HG03571 (cell line): Measurements from ENCODE around the gene USP10.

Experiments
- ATAC-seq: cut with Tn5 transposase; IDR thresholded peaks from one replicate; pipeline ENCODE4 v1.9.1; 2021; ENCODE audit not compliant: unreplicated experiment

The USP10 gene

DNA sequence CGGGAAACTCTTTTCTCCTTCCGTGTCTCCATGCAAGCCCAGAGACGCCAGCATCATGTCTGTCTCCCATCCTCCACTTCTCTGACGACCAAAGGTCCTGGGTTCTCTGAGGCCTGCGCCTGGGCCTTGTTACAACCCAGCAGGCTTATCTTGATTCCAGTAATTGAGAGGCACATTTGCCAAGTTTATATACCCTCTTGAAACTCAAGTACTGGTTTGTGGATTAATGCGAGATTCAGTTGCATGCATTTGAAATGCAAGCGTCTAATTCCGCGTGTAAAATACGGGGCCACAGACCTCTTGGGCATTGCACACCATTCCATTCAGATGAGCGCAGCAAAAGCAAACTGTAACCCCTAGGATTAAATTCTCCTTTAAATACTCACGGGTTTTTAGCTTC lies 91.3 kb downstream of the USP10 start:
- no peak for ATAC-seq

DNA sequence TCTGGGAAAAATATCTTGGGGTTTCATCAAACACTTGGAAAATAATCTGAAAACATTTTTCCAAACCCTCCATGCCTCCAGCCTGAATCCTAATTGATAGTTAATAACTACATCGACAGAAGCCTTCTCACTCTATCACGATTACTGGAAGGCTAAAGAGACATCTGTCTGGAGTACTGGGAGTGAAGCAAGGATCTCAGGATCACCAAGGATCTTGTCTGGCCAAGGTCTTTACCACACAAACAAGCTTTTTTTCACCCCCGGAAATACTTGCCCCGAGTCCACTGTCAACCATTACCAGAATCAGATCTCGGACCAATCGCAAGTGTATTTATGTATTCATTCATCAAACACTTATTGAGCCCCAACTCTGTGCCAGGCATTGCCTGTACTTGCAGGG lies 91.7 kb downstream of the USP10 start:
- ATAC-seq, result no peak

DNA sequence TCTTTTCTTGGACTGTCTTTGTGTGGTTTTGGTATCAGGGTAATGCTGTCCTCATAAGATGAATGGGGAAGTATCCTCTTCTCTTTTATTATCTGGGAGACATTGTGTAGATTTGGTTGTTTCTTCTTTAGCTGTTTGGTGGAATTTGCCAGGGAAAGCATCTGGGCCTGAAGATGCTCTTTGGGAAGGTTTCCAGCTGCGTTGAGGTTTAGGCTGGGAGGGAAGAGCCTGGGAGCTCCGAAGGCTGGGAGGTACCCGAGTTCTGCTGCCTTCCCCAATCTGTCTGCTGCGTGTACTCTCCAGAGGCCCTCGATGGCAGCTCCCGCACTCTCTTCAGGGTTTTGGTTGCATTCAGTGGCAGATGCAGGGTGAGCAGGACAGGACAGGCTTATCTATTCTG lies 94.4 kb downstream of the USP10 start:
- ATAC-seq, result no peak

DNA sequence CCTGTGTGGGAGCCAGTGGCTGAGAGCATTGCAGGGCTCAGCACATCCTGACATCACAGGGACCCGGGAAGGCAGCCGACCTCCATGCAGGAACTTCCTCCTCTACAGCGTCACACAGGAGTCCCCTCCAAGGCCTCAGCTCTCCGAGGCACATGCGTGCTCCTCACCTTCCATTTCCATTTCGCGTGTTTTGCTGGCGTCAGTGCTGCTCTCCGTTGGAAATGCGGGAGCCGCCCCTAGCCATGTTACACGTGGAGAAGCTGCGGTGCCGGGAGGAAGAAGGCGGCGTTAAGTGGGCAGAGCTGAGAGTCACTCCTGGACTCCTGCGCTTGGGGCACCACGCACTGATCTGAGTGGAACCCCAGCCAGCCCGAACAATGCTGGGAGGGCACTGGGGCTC lies 94.8 kb downstream of the USP10 start:
- ATAC-seq, result no peak

DNA sequence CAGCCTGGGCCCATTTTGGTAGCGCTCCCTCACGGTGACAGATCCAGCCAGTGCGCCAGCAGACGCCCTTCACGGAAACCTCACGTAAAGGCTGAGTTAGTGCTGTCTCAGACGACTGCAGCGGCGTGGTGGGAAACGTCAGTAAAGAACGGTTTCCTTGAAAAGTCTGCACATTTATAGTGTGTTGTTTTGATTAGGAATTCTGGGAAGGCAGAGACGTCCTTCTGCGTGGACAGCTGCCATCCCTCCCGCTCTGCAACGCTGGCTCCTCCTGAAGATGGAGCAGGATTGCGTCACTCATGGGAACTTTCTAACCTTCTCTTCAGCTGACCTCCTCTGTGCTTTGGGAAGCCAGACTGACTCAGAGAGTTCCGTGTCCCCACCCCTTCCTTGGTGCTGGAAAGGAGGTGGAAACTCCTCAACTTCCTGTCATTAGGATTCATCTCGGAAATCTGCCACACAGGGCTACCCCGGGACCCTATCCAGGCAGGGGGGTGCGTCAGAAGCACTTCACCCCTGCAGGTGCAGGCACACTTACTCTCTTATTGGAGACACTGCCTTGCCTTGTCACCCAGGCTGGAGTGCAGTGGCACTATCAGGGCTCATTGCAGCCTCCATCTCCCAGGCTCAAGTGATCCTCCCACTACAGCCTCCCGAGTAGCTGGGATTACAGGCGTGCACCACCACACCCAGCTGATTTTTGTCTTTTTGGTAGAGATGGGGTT lies 95.7 kb downstream of the USP10 start:
- no peak for ATAC-seq

DNA sequence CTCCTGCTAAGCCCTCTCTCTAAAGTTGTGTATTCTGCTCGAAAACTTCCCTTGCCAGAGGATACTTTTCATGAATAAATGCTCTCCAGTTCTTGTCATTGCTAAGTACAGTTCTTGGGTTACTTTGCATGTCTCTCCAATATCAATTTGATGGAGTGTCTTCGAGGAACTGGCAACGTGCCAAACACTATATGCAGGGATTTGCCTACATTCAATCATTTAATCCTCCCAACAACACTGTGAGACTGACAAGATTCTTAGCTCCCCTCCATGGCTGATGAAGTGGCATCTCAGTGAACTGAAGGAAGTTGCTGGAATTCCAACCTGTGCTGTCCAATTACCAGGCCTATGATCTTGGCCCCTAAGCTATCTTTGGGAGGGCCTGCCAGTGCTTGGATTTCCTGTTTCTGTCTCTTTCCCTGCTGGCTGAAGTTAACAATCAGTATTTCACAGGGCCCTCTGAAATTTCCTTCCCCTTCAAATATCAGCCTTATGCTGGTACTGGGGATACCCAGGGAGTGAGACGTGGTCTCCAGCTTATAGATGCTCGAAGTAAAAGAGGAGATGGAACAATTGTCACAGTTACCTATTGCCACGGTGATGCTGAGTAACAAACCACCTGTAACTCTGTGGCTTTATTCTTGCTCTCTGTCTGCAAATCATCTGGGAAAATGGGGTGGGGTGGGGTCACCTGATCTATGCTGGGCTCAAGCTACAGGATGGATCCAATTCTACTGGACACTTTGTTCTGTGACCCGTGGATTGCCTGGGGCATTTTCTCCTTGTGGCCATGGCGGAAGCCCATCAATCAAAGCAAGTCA lies 100.6 kb downstream of the USP10 start:
- no peak for ATAC-seq

DNA sequence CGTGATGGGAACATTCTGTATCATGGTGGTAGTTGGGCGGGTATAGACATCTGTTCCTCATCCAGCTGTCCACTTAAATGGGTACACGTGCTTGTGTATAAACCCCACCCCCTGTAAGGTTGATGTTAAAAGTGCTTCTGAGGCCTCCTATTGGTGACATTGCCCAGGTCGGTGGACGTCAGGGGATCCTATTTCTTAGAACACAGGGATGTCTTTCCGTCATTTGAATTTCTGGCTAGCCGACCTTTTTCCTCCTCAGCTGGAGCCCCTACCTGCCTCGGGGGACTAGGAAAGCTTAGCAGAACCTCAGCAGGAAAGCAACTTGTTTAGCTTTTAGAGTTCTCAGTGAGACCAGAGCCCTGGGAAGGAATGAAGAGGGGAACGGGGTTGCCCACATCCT lies 103.3 kb downstream of the USP10 start:
- no peak for ATAC-seq

DNA sequence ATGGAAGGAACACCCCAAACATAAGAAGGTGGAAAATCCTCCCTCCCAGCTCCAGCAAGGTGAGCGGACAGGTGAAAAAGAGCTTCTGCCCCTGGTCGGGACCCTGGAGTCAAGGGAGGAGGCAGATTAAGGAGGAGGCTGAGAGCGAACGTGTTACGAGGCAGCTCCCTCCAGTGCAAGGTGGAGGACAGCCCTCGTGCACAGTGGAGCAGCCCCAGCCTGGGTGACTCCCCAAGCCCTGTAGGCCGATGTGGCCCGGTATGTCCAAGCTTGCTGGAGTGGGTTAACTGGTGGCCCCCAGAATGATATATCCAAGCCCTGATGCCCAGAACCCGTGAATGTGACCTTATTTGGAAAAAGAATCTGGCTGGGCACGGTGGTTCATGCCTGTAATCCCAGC lies 104.5 kb downstream of the USP10 start:
- no peak for ATAC-seq

DNA sequence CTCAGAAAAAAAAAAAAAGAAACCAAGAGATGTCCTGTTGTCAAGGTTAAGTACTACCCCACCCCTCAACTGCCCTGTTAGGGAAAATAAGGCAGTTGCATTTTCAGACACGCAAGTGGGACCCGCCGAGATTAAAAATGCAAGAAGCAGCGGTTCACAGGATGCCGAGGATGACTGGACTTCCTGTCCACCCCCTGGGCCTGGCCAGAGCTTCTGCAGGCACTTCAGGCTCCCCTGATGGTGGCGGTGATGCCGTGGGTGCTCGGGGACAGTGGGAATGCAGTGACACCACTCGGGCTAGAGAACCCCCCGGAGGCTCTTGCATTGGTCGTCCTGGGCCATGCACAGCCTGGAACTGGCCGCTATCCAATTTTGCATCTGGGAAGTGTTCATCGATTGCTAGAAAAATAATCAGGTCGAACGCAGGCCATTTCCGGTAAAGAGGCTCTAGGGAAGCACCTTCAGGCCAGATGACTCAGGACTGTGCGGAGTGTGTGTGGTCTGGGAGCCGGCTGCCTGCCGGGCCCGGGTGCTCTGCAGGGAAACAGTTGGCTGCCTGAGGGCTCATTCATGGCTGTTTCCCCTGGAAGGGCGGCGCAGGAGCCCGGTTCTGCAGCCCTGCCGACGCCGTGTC lies 106.6 kb downstream of the USP10 start:
- ATAC-seq, result no peak

DNA sequence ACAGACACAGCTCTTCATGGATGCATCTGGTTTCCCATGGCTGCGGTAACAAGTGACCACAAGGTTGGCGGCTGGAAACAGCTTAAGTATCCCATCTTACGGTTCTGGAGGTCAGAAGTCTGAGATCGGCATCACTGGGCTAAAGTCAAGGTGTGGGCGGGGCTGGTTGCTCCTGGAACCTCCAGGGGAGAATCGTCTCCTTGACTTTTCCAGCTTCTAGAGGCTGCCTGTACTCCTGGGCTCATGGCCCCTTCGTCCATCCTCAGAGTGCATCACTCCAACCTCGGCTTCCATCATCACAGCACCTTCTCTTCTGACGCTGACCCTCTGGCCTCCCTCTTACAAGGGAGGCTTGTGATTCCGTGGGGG lies 107.1 kb downstream of the USP10 start:
- no peak for ATAC-seq

DNA sequence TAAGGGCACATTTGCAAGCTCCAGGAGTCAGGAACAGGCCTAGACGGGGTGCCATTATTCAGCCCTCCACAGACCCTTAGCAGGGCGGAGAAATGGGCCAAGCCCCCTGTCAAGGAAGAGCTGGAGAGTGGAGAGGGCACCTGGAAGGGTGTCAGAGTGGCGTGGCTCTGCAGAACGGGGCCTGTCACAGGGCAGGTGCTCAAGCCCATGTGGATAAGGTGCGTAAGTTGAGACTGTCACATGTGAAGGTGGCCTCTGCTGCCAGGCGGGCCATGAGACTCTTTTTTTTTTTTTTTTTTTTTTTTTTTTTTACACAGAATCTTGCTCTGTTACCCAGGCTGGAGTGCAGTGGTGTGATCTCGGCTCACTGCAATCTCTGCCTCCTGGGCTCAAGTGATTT lies 108.0 kb downstream of the USP10 start:
- no peak for ATAC-seq

DNA sequence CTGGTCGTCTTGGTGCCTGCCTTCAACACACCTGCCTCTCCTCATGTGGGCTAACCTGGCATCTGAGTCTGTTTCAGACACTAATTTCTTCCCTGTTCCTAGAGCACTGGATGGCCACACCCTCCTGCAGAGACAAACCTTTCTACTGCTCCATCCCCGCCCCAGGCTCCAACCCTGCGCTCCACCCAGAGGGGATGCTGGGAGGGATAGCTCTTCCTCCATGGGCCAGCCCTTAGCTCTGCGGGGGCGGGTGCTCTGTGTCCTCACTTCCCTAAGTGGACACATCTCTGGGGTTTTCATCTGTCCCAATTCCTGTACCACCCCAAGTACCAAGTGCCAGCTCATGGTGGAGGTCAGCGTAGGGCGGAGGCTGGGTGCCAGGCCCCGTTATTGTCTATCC lies 109.0 kb downstream of the USP10 start:
- no peak for ATAC-seq

DNA sequence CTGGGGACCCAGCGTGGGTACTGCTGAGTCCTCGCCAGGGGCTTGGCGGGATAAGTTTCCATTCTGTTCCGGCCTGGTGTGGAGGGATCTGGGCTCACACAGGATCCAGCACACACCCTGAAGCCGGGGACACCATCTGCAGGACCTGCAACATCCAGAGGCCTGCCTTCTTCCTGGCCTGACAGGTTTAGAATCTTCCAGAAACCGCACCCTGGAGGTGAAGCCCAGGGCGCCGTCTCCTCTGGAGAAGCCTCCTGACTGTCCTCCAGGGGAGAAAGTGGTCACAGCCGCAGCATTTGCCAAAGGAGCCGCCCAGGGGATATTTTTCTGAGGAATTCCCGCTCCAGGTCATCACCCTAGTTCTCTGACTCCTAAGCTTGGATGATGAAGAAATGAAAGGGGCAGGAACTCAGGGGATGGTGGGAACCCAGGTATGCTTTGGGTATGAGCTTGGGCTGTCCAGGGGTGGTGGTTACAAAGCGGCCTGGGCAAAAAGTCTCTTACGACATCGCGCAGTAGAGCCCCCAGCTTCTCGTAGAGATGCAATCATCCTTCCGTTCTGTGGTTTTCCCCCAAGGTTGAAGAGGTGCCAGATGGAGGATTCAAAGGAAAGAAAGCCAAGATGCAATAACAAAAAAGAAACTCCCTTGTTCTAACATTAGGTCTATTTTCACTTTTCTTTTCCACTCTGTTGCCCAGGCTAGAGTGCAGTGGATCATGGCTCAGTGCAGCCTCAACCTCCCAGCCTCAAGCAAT lies 110.9 kb downstream of the USP10 start:
- ATAC-seq, result no peak

DNA sequence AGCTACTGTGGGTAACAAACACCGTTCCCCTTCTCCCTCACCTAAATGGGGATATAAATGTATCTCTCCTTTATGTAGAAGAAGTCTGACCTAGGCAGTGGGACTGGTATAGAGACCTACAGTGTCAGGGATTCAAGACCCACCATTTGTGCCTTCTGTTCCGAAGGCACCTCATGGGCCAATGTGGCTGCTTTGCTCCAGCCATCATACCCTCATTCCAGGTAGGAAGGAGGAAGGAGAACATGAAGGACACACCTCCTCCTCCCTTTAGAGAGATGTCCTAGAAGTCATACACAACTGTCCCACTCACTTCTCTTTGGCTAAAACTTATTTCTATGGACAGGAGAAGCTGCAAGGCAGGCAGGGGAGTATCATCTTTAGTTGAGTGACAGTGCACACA lies 111.7 kb downstream of the USP10 start:
- ATAC-seq, result no peak

DNA sequence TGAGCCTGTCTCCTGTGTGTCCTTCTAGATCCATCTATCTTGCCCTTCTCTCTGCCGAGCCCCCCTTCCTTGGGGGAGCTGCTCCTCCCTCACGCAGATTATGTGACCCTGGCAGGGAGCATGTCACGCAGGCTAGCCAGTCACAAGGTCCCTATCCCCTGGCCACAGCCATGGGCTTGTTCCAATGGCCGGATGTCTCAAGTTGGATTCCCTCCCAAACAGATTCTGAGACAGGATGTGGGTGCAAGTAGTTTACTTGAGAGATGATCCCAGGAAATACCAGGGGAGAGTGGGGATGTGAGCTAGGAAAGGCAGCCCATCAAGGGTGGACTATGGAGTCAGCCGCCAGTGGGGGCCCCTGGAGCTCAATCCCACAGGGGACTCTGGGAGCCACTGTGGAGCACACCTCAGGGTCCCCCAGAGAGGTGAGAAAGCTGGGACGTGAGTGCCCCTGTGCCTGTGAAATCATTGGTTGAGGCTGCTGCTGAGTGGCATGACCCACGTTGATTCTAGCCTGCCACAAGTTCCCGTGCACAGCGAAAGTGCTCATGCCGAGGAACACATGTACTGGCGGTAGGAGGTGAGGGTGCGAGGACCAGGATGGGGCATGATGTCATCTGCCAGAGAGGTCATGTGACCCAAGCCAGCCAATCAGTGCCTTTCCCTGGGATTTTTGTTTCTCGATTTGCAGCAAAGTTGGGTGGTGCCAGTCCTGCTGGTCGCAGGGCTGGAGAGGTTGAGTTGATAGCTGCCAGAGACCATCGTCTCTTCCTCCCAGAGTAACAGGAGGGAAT lies 113.5 kb downstream of the USP10 start:
- no peak for ATAC-seq

DNA sequence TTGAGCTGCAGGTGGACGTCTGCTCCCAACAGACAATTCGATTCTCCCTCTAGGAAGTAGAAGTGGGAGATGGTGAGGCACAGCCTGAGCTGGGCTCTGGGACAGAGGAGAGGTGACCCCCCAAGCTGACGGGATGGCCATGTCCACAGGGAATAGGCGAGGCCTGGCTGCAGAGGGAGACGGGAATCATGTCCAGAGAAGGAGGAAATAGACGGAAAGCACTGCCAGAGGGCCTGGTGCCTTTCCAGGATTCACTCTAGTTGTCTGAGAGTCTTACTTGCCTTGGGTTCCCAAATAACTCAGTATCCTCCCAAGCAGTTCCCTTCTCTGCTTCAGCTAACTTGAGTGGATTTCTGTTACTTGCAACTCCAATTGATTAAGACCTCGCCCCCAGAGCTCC lies 115.7 kb downstream of the USP10 start:
- no peak for ATAC-seq

DNA sequence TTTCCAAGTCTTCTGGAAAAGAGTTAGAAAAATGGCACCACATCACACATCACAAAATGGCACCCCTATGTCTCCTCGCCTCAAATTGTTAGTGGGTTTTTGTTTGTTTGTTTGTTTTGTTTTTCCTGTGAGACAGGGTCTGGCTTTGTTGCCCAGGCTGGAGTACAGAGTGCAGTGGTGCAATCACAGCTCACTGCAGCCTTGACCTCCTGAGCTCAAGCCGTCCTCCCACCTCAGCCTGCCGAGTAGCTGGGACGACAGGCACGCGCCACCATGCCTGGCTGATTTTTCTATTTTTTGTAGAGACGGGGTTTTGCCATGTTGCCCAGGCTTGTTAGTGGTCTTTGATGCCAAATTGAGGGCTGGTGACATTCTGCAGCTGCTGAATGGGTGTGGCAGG lies 116.2 kb downstream of the USP10 start:
- no peak for ATAC-seq

DNA sequence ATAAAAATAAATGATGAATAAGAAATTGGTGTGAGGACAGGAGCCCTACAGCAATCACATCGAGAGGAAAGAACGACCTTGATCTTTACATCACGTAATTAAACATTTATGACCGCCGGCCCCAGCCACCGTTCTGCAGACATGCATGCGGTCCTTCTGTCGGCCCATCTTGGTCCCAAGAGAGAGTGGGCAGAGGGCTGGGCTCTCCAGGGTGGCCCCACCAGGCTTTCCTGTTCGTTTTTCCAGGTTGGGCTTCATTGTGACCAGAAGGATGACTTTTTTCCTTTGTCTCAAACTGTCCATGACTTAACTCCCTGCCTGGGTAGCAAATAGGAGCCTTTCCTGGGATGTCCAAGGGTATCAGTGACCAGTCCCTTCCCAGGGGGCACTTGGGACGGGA lies 116.7 kb downstream of the USP10 start:
- ATAC-seq, result no peak

DNA sequence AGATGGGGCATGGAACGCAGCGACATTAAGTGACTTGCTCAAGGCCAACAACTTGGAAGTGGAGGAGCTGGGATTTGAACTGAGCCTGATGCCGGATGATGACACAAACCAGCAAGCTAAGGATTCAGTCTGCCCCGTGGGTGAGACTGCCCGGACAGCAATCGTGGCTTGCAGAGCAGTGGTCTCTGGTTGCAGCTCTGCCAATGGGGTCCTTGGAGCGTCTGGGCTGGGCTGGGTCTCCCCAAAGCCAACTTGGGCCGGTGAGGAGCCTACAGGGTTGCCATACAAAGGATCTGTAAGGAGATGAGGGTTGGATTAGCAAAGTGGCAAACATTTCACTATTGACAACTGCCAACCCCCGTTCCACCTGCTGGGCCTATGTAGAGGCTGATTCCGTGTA lies 117.4 kb downstream of the USP10 start:
- no peak for ATAC-seq

DNA sequence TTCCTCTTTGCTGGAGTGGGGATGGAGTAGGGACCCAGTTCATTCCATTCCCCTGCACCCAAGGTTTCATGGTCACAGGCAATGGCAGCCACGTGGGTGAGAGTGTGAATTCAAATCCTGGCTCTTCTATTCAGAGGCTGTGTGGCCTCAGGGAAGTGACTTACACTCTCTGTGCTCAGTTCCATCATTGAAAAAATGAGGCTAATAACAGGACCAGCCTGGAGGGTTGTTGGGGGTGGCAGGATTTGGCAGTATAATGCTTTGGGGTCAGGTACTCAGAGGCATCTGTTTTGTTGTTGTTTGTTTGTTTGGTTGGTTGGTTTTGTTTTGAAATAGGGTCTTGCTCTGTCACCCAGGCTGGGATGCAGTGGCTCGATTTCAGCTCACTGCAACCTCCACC lies 117.8 kb downstream of the USP10 start:
- no peak for ATAC-seq

DNA sequence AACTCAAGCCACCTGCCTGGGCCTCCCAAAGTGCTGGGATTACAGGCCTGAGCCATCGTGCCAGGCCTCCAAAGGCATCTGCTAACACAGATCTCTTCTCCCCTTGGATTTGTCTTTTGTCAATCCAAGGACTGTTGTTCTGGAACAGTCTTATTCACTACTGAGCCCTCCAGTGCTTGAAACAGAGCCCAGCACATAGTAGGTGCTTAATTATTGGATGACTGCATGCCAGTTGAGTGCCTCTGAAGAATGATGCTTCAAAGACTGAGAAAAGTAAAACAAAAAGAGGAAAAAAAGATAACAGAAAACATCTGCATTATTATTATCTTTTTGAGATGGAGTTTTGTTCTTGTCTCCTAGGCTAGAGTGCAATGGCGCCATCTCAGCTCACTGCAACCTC lies 118.3 kb downstream of the USP10 start:
- ATAC-seq, result no peak
